ENCODE measurements around the gene SCPEP1.

Gene SCPEP1

DNA sequence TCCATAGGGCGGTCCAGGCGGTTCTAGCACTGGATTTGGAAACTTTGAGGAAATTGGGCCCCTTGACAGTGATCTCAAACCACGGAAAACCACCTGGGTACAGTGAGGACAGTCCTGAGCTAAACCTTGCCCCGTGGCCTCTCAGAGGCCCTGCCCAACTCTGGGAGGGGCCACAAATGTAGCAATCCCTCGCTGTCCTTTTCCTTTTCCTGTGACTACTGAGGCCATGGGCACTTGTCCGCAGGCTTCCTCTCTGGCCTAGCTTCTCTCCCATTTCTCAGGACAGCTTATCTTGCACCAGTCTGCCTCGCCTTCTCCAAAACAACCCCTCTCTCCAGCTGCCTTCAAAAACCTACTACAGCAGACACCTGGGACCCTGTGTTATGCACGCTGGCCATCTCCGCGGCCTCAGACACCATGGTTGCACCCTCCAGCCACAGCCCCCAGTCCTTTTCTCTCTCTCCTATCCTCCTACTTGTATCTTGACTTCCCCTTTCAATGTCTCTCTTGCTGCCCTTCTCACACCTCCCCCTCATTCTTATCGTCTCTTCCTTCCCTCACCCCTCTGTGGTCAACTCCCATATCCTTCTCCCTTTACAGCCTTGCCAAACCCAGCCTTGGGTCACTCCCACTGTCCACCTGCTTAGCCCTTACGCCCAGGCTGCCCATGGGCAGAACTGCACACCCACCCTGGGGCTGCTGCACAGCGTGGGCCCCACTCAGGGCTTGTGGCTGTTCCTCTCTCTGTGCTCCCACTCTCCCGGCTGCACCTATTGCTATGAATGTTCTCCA is 7.6 kb downstream of the SCPEP1 start:
- DNase-seq (ENCODE audit: extremely low read depth, insufficient read length), result no peak
- Histone ChIP-seq H3K27me3 (replicated peaks; ENCODE audit: control insufficient read depth, insufficient read depth, low read length) (no peaks in the 10 kb centered on the region), H3K36me3 (ENCODE audit: control insufficient read depth, insufficient read depth, low read length) (peaks cover 21% of the 10 kb centered on the region), H3K4me3 (replicated peaks; ENCODE audit: low read depth, low read length) (no peak overlapping the region)
- TF ChIP-seq CTCF (IDR thresholded peaks at IDR 0.05; ENCODE audit: insufficient read depth, low read length, poor library complexity, severe bottlenecking), result no peak

DNA sequence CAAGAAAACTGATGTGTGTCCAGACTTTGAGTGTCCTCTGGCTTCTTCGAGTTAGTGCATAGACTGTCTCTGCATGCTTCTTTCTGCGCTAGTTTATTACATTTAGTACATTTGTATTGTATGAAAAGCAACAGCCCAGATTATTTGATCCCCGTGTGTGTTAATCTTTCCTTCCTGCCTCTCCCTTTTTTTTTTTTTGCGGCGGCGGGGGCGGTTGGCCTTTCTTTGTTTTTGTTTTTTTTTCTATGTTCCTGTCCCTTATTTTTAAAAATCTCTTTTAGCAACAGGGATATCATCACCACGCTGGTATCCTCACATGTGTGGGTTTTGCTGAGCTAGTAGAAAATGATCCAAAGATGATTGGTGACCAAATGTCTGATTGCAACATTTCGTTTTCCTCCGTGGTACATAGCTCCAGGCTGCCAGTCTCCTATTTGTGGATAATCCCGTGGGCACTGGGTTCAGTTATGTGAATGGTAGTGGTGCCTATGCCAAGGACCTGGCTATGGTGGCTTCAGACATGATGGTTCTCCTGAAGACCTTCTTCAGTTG is 9.4 kb downstream of the SCPEP1 start:
- H3K36me3 ChIP-seq (ENCODE audit: control insufficient read depth, insufficient read depth, low read length), result peaks cover 25% of the 10 kb centered on the region
- TF ChIP-seq CTCF (IDR thresholded peaks at IDR 0.05; ENCODE audit: insufficient read depth, low read length, poor library complexity, severe bottlenecking), result no peak
- DNase-seq (ENCODE audit: extremely low read depth, insufficient read length), result no peak

DNA sequence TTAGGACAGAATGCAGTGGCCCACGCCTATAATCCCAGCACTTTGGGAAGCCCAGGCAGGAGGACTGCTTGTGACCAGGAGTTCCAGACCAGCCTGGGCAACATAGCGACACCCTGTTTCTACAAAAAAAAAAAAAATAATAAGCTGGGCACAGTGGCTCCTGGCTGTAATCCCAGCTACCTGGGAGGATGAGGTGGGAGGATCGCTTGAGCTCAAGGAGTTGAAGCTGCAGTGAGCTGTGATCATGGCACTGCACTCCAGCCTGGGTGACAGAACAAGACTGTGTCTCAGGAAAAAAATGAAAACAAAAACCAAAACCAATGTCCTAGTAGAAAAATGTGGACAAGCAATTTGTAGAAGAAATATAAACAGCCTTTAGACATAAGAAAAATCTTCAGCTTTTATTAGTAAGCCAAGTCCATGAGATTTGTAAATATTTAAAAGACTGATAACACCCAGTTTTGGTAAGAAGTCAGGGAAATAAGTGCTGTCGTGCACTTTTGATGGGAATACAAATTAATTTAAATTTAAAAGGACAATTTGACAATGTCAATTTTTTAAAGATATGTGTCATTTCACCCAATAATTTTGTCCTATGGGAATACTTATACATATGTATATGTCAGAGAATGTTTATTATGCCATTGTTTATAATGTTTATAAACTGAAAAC is 11.1 kb downstream of the SCPEP1 start:
- Histone ChIP-seq H3K4me3 (replicated peaks; ENCODE audit: low read depth, low read length) (no peak overlapping the region), H3K27me3 (replicated peaks; ENCODE audit: control insufficient read depth, insufficient read depth, low read length) (no peaks in the 10 kb centered on the region), H3K36me3 (ENCODE audit: control insufficient read depth, insufficient read depth, low read length) (peaks cover 25% of the 10 kb centered on the region)
- DNase-seq (ENCODE audit: extremely low read depth, insufficient read length), result no peak
- no peak for TF ChIP-seq CTCF (IDR thresholded peaks at IDR 0.05; ENCODE audit: insufficient read depth, low read length, poor library complexity, severe bottlenecking)

More for the DNA sequence above, 9.4 kb downstream of the SCPEP1 start:
- Histone ChIP-seq H3K27me3 (replicated peaks; ENCODE audit: control insufficient read depth, insufficient read depth, low read length) (no peaks in the 10 kb centered on the region), H3K4me3 (replicated peaks; ENCODE audit: low read depth, low read length) (no peak overlapping the region)

- Histone ChIP-seq H3K4me3 (replicated peaks; ENCODE audit: low read depth, low read length) (no peak overlapping the region), H3K36me3 (ENCODE audit: control insufficient read depth, insufficient read depth, low read length) (peaks cover 26% of the 10 kb centered on the region), H3K27me3 (replicated peaks; ENCODE audit: control insufficient read depth, insufficient read depth, low read length) (no peaks in the 10 kb centered on the region)
- no peak for TF ChIP-seq CTCF (IDR thresholded peaks at IDR 0.05; ENCODE audit: insufficient read depth, low read length, poor library complexity, severe bottlenecking)
- no peak for DNase-seq (ENCODE audit: extremely low read depth, insufficient read length)
These were observed 14.4 kb downstream of the SCPEP1 start for GRCh38 chr17:56992364-56992763.

- Histone ChIP-seq H3K27me3 (replicated peaks; ENCODE audit: control insufficient read depth, insufficient read depth, low read length) (no peaks in the 10 kb centered on the region), H3K36me3 (ENCODE audit: control insufficient read depth, insufficient read depth, low read length) (peaks cover 23% of the 10 kb centered on the region), H3K4me3 (replicated peaks; ENCODE audit: low read depth, low read length) (no peak overlapping the region)
- no peak for DNase-seq (ENCODE audit: extremely low read depth, insufficient read length)
- no peak for TF ChIP-seq CTCF (IDR thresholded peaks at IDR 0.05; ENCODE audit: insufficient read depth, low read length, poor library complexity, severe bottlenecking)
These were observed 16.3 kb downstream of the SCPEP1 start for GRCh38 chr17:56994009-56994792.

Data from GM06990 (cell line).